Stimulated activated CD8-positive, alpha-beta memory T cell treated with anti-CD3 and anti-CD28 coated beads, Interleukin-15, amount 100 ng/mL, for 4 hours (primary cell): ENCODE measurements around the gene IL19.
"Not testable (repeated sequence)": the region's sequence is repeated elsewhere in the genome, so short reads cannot be mapped to it uniquely, and the experiment has no call there.

ENCODE experiments used
- DNase-seq, 2 donors: peaks; one replicate each; pipeline ENCODE4 v3.0.0-alpha.2; 2020; ENCODE audit warnings: low read depth in 2 of 2

IL19 gene

GRCh38 chr1:206741142-206741701 lies 29.4 kb upstream of the IL19 start:
- DNase-seq = no peak

GRCh38 chr1:206742719-206743383 lies 27.7 kb upstream of the IL19 start:
- DNase-seq = no peak

GRCh38 chr1:206744683-206745082 lies 25.9 kb upstream of the IL19 start:
- DNase-seq = no peak

- DNase-seq = no peak
Measured at GRCh38 chr1:206745301-206745700, 25.3 kb upstream of the IL19 start.

GRCh38 chr1:206748348-206749030 lies 22.1 kb upstream of the IL19 start:
- DNase-seq = no peak

GRCh38 chr1:206751891-206752290 lies 18.7 kb upstream of the IL19 start:
- no peak for DNase-seq

GRCh38 chr1:206752481-206752880 lies 18.1 kb upstream of the IL19 start:
- no peak for DNase-seq

- DNase-seq = no peak
Measured at GRCh38 chr1:206753141-206753540, 17.4 kb upstream of the IL19 start.

- no peak for DNase-seq
Measured at GRCh38 chr1:206754011-206754410, 16.6 kb upstream of the IL19 start.

GRCh38 chr1:206757524-206758266 lies 12.9 kb upstream of the IL19 start:
- DNase-seq = no peak

- DNase-seq = no peak
Measured at GRCh38 chr1:206760590-206760989, 10.0 kb upstream of the IL19 start.

- DNase-seq = no peak
Measured at GRCh38 chr1:206761159-206761768, 9.3 kb upstream of the IL19 start.

GRCh38 chr1:206762741-206763364 lies 7.7 kb upstream of the IL19 start:
- not testable (repeated sequence) for DNase-seq

- not testable (repeated sequence) for DNase-seq
Measured at GRCh38 chr1:206765771-206766170, 4.8 kb upstream of the IL19 start.

- peak; percentile 51 to 59 for DNase-seq
Measured at GRCh38 chr1:206766251-206766856, 4.2 kb upstream of the IL19 start.

GRCh38 chr1:206768472-206769303 lies 1.9 kb upstream of the IL19 start:
- no peak for DNase-seq

- no peak for DNase-seq
Measured at GRCh38 chr1:206769304-206769731, 1.3 kb upstream of the IL19 start.

GRCh38 chr1:206771338-206771692 lies 742 bp downstream of the IL19 start:
- DNase-seq = no peak

- DNase-seq = no peak
Measured at GRCh38 chr1:206772243-206772937, 1.8 kb downstream of the IL19 start, which contains the start of gene IL10. Gene IL10 (minus strand): TSS chr1:206772494. CDS start chr1:206772435, 59 bp downstream.

GRCh38 chr1:206774093-206774492 lies 3.5 kb downstream of the IL19 start:
- no peak for DNase-seq
